ENCODE measurements around the gene ANKRD10. TPM values are rescaled to one million over a fixed set of nuclear protein-coding genes. Genes with fewer than 3 reads are reported as not detected.
"Not testable (repeated sequence)": the region's sequence is repeated elsewhere in the genome, so short reads cannot be mapped to it uniquely, and the experiment has no call there.

Gene ANKRD10
- total RNA-seq, result 139 TPM

- DNase-seq (ENCODE audit: low spot score), result peak; percentile 99
Observed at GRCh38 chr13:110915057-110915873, at the start of gene ANKRD10. TSS of gene ANKRD10 (minus strand) at chr13:110915069. CDS start at chr13:110914934, 135 bp downstream.

- no peak for DNase-seq (ENCODE audit: low spot score)
Observed at GRCh38 chr13:110964229-110965037, 49.6 kb upstream of the ANKRD10 start.

DNA sequence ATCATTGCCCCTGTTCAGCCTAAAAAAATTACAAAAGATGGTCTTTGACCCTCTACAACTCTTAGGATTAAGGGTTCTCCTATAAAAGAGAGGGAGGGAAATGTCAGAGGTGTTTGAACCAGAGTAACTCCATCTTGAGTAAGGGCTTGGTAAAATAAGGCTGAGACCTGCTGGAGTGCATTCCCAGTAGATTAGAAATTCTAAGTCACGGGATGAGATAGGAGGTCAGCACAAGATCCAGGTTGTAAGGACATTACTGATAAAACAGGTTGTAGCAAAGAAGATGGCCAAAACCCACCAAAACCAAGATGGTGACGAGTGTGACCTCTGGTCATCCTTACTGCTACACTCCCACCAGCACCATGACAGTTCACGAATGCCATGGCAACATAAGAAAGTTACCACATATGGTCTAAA, 48.7 kb upstream of the ANKRD10 start:
- DNase-seq (ENCODE audit: low spot score), result no peak

- no peak for DNase-seq (ENCODE audit: low spot score)
Observed at GRCh38 chr13:110961959-110962358, 47.1 kb upstream of the ANKRD10 start.

DNA sequence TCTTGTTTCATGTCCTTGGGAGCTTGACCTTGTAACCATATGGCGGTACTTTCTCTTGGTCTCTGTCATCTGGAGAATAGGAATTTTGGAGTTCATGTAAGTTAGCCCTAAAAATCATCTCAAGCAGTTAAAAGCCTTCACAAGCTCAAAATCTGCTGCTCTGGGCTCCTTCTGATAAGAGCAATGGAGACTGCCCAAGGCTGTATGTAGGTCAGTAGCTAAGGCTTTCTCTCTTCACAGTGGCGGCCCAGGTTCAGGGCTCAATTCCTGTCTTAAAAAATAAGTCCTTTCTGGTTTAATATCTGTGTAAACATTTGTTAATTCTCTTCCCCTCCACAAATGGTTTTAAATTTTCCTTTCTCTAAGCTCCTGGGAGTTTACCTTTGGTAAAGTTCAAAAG, 45.3 kb upstream of the ANKRD10 start:
- no peak for DNase-seq (ENCODE audit: low spot score)

GRCh38 chr13:110957931-110958330, 43.1 kb upstream of the ANKRD10 start:
- no peak for DNase-seq (ENCODE audit: low spot score)

DNA sequence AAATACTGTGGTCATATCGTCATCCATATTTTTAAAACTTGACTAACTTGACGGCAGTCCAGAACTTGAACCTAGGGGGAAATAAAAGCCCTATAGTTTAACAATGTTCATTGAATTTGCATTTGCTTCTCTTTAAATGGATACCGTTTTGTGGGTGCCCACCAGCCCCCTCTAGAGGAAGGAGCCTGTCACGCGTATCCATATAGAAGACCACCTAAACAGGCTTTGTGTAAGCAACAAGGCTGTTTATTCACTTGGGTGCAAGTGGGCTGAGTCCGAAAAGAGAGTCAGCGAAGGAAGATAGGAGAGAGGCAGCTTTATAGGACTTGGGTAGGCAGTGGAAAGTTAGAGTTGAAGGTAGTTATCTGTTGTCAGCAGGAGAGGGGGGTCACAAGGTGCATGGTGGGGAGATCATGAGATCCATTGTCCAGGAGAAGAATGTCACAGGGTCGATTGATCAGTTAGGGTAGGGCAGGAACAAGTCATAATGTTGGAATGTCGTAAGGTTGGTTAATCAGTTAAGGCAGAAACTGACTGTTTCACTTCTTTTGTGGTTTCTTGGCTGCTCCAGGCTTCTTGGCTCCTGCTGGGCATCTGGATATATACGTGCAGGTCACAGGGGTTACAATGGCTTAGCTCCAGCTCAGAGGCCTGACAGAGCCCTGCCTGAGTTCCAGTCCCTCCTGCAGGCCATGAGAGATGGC, 42.5 kb upstream of the ANKRD10 start:
- no peak for DNase-seq (ENCODE audit: low spot score)

GRCh38 chr13:110956216-110956615, 41.3 kb upstream of the ANKRD10 start:
- not testable (repeated sequence) for DNase-seq (ENCODE audit: low spot score)

- not testable (repeated sequence) for DNase-seq (ENCODE audit: low spot score)
Observed at GRCh38 chr13:110955608-110956007, 40.7 kb upstream of the ANKRD10 start.

DNA sequence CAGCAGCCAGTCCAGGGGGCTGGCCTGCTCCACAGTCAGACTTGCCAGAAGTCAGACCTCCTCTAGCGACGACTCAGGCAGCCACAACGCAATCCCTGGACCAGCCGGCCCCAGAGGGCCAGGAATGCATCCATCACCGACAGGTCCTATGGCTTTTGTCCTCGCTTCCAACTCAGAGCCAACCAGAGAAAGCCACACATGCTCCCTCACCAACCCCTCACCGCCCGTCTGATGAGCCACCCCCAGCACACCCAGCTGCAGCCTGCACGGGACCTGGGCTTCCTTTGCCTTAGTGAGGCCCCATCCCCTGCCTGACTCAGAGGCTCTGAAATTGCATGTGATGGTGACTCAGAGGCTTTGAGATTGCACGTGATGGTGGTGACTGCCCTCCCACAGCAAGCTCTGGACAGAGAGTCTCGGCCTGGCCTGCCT, 40.2 kb upstream of the ANKRD10 start:
- DNase-seq (ENCODE audit: low spot score), result peak; percentile 66

DNA sequence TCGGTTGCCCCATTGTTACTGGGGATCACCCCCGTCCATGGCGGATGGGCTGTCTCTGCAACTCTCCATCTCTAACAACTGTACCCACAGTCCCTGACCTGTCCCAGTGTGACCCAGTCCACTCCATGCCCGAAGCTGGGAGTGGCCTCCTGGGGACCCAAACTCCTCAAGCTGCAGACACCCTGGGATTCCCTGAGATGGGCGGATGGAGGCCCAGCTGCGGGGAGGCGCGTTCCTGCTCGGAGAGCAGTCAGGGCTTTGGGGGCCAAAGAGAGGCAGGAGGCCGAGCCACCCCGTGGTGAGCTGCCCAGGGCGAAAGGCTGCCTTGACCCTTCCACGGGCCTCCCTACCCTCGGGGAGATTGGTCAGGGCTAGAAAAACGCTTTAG, 39.7 kb upstream of the ANKRD10 start:
- not testable (repeated sequence) for DNase-seq (ENCODE audit: low spot score)

- DNase-seq (ENCODE audit: low spot score), result no peak
Observed at GRCh38 chr13:110953833-110954532, 39.1 kb upstream of the ANKRD10 start.

DNA sequence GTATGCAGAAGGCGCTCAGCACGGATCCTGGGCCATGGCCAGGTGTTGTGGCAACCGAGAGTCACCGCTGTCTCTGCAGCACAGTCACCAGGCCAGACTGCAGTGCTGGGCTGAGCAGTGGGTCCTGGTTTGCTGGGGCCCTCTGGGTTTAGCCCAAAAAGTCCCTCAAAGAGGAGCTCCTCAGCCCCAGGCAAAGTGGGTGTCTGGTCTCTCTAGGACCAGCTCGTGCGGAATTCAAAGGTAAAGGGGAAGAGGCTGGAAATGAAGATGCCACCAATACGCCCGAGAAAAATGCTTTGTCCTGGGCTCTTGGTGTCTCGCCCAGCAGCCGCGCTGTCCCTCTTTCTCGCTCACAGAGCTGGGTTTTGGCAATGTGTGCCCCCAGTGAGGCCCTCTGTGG, 38.5 kb upstream of the ANKRD10 start:
- no peak for DNase-seq (ENCODE audit: low spot score)

DNA sequence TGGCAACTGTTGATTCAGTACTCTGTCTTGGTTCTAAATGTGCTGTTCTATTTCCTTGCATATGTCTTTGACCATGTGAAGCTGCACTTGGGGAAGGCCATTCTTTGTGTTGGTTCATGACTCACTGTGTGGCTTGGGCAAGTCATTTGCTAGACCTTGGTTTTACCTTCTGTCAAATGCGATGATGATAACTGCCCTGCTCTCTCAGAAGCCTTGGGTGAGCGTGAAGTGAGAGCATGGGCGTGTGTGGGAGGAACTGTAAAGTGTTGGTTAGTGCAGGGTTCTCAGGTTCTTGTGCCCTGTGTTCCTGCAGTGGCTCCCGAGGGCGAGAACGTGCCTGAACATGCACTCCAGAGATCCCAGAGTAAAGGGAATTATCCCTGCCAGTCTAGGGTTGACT, 37.3 kb upstream of the ANKRD10 start:
- not testable (repeated sequence) for DNase-seq (ENCODE audit: low spot score)

GRCh38 chr13:110950819-110951570, 36.1 kb upstream of the ANKRD10 start:
- no peak for DNase-seq (ENCODE audit: low spot score)

- DNase-seq (ENCODE audit: low spot score), result no peak
Observed at GRCh38 chr13:110950356-110950755, 35.5 kb upstream of the ANKRD10 start.

DNA sequence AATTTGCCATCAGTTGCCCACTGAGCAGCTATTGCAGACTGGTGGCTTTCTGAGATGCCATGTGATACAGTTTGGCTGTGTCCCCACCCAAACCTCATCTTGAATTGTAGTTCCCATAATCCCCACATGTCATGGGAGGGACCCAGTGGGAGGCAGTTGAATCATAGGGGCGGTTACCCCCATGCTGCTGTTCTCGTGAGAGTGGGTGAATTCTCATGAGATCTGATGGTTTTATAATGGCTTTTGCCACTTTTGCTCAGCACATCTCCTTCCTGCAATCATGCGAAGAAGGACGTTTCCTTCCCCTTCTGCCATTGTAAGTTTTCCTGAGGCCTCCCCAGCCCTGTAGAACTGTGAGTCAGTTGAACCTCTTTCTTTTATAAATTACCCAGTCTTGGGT, 34.8 kb upstream of the ANKRD10 start:
- no peak for DNase-seq (ENCODE audit: low spot score)

DNA sequence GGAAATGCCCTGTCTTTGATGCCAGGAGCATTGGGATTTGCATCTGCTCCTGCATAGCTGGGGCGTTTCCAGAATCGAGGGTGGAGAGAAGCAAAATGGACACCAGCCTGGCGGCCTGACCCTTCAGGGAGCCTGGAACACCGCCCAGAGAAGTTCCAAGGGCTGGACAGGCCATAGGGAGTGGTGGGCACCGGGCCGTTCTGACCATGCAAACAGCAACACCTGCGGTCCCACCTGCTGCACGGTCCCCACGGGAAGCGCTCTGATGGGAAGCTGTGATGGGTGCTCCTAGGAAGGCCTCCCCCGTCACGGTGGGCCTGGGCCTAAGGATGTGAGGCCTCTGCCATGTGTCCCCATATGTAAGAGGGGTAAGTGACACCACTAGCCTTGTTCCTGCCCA, 34.2 kb upstream of the ANKRD10 start:
- DNase-seq (ENCODE audit: low spot score), result no peak

- DNase-seq (ENCODE audit: low spot score), result not testable (repeated sequence)
Observed at GRCh38 chr13:110947338-110947737, 32.5 kb upstream of the ANKRD10 start.

DNA sequence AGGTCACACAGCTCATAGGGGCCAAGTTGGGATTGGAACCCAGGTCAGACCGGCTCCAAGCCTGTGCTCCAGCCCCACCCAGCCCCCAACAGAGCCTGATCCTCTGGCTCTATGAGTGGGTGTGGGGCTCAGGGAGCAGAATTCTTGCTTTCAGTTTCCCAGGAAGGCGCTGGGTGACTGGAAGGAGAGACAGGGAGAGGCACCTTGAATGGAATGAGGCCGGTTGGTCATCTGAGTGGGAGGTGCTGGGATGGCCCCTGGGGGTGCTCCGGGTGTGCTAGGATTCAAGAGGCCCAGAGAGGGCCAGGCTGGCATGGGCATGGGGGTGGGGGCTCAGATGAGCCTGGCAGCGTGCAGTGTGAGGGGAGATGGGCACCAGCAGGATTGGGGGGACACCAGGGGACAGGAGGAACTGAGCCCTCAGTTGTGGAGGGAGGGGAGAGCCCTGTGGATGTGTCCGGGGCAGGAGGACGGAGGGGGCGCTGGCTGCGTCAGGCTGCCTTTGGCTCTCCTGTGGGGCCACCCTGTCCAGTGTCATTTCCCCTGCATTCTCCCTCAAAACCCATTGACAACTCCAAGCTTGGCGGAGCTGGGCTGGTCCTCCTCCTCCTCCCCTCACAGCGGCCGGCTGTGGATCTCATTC, 31.2 kb upstream of the ANKRD10 start:
- no peak for DNase-seq (ENCODE audit: low spot score)

Measured in mucosa of gallbladder (tissue), 1 donor.